Muscle of leg (tissue), 11 donors: ENCODE measurements around the gene HPGDS. TPM values are rescaled to one million over a fixed set of nuclear protein-coding genes. Genes with fewer than 3 reads are reported as not detected.
"Not testable (repeated sequence)": the region's sequence is repeated elsewhere in the genome, so short reads cannot be mapped to it uniquely, and the experiment has no call there.

Experiments
- DNase-seq: peaks from one replicate; pipeline ENCODE4 v3.0.0; 2013
- H3K27ac ChIP-seq: one replicate; pipeline ENCODE4 v1.5.1; 2013; ENCODE audit warnings: mild to moderate bottlenecking, low read length, control low read depth
- H3K27me3 ChIP-seq: one replicate; pipeline ENCODE4 v1.6.1; 2013; ENCODE audit warnings: low read length; ENCODE audit not compliant: control insufficient read depth, insufficient read depth
- H3K36me3 ChIP-seq: one replicate; pipeline ENCODE4 v1.6.1; 2013; ENCODE audit warnings: low read length; ENCODE audit not compliant: control insufficient read depth, insufficient read depth
- H3K4me1 ChIP-seq: one replicate; pipeline ENCODE4 v1.6.1; 2013; ENCODE audit warnings: low read length; ENCODE audit not compliant: control insufficient read depth, insufficient read depth
- H3K4me3 ChIP-seq: one replicate; pipeline ENCODE4 v1.5.1; 2013; ENCODE audit warnings: low read length, control low read depth
- H3K9me3 ChIP-seq: replicated peaks from 2 replicates; pipeline ENCODE4 v1.6.1; 2013; ENCODE audit warnings: low read depth, low read length; ENCODE audit not compliant: control insufficient read depth
- WGBS: methylation state at CpG from one replicate; pipeline ENCODE4 v1.1.5; 2013; ENCODE audit warnings: missing lambda C conversion rate; ENCODE audit not compliant: insufficient coverage; 5-methylcytosine and 5-hydroxymethylcytosine counted together
- polyA plus RNA-seq, 8 donors: library from polyadenylated mRNA; unstranded; fragments of 120-200 nt; gene quantifications; one replicate each; pipeline versions ENCODE4 v1.2.1 to v1.2.3, GENCODE V29; 2013; ENCODE audit warnings: inconsistent platforms in 1 of 8, low replicate concordance in 1 of 8; ENCODE audit not compliant: insufficient read length in 8 of 8, insufficient read depth in 1 of 8
- total RNA-seq: library from RNA; stranded (reverse); fragments of 120-200 nt; gene quantifications from one replicate; pipeline ENCODE4 v1.2.4, GENCODE V29; 2013

Gene HPGDS
- total and polyA plus RNA-seq, 9 donors: 6.7 to 10.5 (median 8.5) TPM

DNA sequence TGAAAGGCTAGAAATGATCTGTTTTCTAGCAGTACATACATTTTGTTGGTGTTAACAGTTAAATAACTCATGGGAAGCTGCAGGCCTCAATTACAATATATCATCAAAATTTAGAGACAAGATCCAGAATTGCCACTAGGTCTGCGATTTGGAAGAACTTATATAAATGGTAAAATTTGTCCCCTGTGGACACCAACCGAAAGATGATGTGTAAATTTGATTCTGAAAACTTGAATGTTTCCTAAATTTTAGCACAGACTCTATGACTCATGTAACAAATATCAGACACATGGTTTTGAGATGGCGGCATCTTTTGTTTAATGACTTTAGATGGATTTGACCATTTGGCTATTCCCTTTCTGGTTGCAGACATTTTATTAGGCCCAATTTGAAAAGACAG is 6.0 kb upstream of the HPGDS start:
- H3K4me3 ChIP-seq: no peak overlapping the region
- H3K27me3 ChIP-seq: no peaks in the 10 kb centered on the region
- no peaks in the 10 kb centered on the region for H3K4me1 ChIP-seq
- H3K36me3 ChIP-seq: no peaks in the 10 kb centered on the region
- H3K9me3 ChIP-seq: no peaks in the 10 kb centered on the region
- DNase-seq: peak; percentile 72
- H3K27ac ChIP-seq: peak overlapping the region; percentile 42
- WGBS: no CpG with 5 or more reads among the region's 3 CpGs

DNA sequence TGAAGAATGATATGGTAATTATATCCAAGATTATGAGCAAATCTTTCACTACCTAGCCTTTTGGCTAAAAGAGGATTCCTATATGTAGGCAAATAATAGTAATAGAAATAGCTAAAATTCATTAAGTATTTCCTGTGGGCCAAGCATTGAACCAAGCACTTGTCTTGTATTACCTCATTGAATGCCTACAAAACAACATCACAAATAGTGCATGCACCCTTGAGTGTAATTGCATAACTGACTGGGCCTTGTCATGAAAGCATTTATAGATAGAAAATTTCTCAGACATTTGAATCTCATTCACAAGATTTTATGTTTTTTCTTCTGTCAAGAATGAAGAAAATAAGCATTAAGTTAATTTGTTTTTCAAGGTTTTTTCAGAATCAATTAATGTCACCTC is 3.9 kb upstream of the HPGDS start:
- Histone ChIP-seq H3K4me1 (no peaks in the 10 kb centered on the region), H3K27me3 (no peaks in the 10 kb centered on the region), H3K9me3 (no peaks in the 10 kb centered on the region), H3K36me3 (no peaks in the 10 kb centered on the region), H3K27ac (peak overlapping the region; percentile 2), H3K4me3 (no peak overlapping the region)
- peak; percentile 60 for DNase-seq

DNA sequence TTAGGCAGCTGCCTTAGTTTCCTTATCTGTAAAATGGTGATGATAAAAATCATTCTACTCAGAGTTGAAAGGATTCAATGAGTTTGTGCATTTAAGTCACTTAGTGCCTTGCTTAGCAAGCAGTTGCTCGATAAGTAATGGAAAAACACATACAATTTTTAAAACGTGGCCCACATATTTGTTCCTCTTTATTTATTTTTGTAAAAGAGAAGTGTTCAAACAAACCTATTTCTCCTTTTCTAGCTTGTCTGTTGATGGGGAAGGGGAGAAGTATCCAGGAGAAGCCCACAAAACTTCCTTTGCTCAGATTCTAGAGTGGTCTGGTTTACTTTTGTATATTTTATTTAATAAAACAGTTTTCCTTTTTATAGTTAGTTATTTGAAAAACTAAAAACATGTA is 3.3 kb upstream of the HPGDS start:
- DNase-seq: peak; percentile 58
- Histone ChIP-seq H3K4me3 (no peak overlapping the region), H3K27ac (peak overlapping the region; percentile 60), H3K4me1 (no peaks in the 10 kb centered on the region), H3K36me3 (no peaks in the 10 kb centered on the region), H3K9me3 (no peaks in the 10 kb centered on the region), H3K27me3 (no peaks in the 10 kb centered on the region)
- WGBS: no CpG with 5 or more reads among the region's 2 CpGs

DNA sequence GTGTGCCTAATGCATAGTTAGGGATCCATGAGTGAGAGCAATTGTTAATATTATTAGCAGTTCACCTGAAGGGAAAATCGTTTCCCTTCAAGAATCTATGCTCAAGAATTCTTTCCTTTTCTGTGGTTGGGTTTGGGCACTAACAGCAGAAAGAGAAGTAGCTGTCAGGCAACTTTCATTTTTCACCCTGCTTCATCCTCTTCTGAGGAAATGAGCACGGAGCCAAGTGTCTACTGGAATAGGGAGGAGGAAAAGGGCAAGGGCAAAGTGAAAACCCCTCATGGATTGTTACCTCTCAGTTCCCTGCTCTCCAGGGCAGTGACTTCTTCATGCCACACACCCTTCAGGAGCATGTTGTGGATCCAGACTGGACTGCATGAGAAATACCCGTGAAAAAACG is 2.6 kb upstream of the HPGDS start:
- H3K27ac ChIP-seq: peak overlapping the region; percentile 60
- H3K4me3 ChIP-seq: no peak overlapping the region
- H3K4me1 ChIP-seq: no peaks in the 10 kb centered on the region
- H3K36me3 ChIP-seq: no peaks in the 10 kb centered on the region
- no peaks in the 10 kb centered on the region for H3K9me3 ChIP-seq
- H3K27me3 ChIP-seq: no peaks in the 10 kb centered on the region
- no CpG with 5 or more reads among the region's 4 CpGs for WGBS
- DNase-seq: peak; percentile 63

DNA sequence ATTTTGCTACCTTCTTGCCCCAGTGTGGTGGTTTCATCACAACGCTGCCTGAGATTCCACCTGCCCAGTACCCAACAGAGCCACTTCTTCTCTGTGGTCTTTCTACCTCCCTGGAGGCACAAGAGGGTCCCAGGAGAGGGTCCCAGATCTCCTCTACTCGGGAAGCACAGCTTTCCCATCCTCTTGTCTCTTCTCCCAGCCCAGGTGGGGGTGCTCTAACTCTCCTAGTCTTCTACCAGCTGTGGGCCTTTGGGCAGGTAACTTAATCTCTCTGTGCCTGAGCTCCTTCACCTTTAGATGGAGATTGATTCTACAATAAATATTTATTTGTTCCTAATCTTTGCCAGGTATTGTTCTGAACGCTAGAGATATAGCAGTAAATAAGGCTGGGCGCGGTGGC is 1.8 kb upstream of the HPGDS start:
- no peaks in the 10 kb centered on the region for H3K9me3 ChIP-seq
- DNase-seq: no peak
- H3K36me3 ChIP-seq: no peaks in the 10 kb centered on the region
- no peak overlapping the region for H3K4me3 ChIP-seq
- WGBS: 96% methylated on average over 4 of the region's 5 CpGs
- H3K27ac ChIP-seq: no peak overlapping the region
- no peaks in the 10 kb centered on the region for H3K4me1 ChIP-seq
- H3K27me3 ChIP-seq: no peaks in the 10 kb centered on the region

DNA sequence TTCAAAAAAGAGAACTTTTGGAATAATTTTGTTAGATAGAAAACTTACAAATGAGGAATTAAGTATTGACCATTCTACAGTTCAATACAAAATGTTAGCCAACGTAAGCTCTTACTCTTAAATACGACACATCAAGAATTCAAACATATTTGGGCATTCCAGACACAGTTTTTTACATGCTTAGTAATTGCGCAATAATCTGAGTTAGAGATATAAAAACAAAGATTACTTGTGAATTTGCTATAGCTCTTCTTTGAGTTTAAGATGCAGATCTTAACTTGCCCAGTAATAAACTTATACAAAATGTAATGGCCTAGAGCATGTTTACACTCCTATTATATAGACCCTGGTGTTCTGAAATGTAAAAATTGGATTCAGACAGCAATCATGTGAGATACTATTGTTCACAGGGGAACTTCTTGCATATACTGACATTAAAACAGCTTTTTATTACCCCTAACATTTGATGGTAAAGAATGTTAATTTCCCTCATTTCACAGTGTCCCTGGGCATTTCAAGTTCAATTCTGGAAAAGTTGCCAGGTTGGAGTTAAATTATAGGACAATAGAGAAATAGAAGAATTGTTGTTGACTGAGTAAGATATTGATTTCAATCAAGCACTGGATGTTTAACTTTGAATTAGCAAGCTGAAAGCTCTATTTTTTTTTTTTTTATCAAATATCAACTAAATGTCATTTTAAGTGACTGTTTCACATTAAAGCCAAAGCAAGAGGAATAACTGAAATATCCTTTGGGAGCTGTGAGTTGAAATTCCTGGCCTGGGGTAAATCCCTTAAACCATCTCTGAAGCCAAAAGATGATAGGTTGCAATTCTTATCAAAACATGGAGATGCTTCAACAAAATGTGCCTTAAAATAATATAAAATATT is 910 bp downstream of the HPGDS start:
- H3K27ac ChIP-seq: peak overlapping the region; percentile 3
- H3K27me3 ChIP-seq: no peaks in the 10 kb centered on the region
- H3K9me3 ChIP-seq: no peaks in the 10 kb centered on the region
- no peaks in the 10 kb centered on the region for H3K4me1 ChIP-seq
- peak; percentile 67 for DNase-seq
- H3K4me3 ChIP-seq: no peak overlapping the region
- no peaks in the 10 kb centered on the region for H3K36me3 ChIP-seq
- no CpG with 5 or more reads among the region's 3 CpGs for WGBS

DNA sequence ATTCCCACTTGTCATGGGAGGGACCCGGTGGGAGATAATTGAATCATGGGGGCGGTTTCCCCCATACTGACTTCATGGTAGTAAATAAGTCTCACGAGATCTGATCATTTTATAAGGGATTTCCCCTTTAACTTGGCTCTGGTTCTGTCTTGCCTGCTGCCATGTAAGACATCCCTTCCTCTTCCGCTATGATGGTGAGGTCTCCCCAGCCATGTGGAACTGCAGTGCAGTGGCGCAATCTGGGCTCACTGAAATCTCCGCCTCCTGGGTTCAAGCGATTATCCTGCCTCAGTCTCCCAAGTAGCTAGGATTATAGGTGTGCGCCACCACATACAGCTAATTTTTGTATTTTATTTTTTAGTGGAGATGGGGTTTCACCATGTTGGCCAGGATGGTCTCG is 2.9 kb downstream of the HPGDS start:
- Histone ChIP-seq H3K4me3 (no peak overlapping the region), H3K27ac (no peak overlapping the region), H3K9me3 (no peaks in the 10 kb centered on the region), H3K36me3 (no peaks in the 10 kb centered on the region), H3K4me1 (peaks cover 3% of the 10 kb centered on the region), H3K27me3 (no peaks in the 10 kb centered on the region)
- no peak for DNase-seq
- 100% methylated on average over 1 of the region's 9 CpGs for WGBS

DNA sequence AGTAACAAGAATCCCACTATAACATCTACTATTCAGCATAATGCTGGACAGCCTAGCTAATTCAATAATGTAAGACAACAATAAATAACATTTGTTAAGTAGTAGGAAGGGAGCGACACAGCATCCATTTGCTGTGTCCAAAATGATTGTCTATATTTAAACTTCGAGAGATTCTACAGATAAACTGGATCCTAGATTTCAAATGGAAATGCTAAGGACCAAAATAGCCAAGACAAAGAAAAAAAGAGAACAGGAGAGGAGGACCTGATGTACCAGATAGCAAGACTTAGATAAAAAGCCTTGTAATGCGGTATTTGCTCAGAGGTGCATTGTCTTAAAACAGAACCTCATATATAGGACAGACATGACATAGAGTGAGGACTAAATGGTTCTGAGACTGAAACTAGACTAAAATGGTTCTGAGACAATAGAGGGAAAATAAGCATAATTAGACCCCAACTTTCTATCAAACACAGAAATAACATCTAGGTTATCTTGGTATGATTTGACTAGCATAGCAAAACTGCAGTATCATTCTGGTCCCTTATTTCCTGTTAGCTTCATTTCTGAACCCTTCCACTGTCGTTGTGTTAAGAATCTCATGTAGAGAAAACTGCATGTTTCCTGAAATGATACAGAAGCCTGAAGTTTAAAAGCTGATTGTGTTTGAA is 3.8 kb downstream of the HPGDS start:
- Histone ChIP-seq H3K9me3 (no peaks in the 10 kb centered on the region), H3K27ac (no peak overlapping the region), H3K27me3 (no peaks in the 10 kb centered on the region), H3K36me3 (no peaks in the 10 kb centered on the region), H3K4me1 (peaks cover 3% of the 10 kb centered on the region), H3K4me3 (no peak overlapping the region)
- no peak for DNase-seq
- no CpG with 5 or more reads among the region's 4 CpGs for WGBS

DNA sequence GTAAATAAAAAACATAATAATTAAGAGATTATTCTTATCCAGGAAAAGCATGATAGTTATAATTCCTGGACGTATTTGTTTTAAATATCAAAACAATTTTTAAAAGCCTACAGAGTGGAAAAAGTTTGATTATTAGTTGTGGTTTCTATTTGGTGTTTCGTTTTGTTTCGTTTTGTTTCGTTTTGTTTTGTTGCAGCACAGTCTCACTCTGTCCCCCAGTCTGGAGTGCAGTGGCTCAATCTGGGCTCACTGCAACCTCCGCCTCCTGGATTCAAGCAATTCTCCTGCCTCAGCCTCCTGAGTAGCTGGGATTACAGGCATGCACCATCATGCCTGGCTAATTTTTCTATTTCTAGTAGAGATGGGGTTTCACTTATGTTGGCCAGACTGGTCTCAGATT is 5.8 kb downstream of the HPGDS start:
- not testable (repeated sequence) for H3K27me3 ChIP-seq, H3K36me3 ChIP-seq, DNase-seq, H3K27ac ChIP-seq, H3K4me1 ChIP-seq, H3K4me3 ChIP-seq, H3K9me3 ChIP-seq
- WGBS: 50% methylated on average over 1 of the region's 5 CpGs

DNA sequence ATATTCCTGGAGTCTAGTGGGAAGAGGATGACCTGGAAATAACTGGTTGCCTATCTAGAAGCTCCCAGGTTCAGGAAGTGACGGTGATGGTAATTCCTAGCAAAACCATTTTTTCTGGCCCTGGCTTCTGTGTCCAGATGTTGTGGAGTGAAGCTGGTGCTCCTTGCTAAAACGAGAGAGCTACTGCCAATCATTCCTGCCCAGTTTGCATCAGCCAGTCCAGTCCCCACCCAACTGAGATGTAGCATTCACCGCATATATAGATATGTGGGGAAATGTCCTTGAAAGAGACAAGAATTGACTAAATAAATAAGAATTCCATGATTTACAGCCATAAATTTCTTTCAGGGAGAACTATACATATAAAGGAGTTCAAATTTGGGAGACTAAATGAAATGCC is 6.3 kb downstream of the HPGDS start:
- H3K27me3 ChIP-seq: no peaks in the 10 kb centered on the region
- H3K4me1 ChIP-seq: peaks cover 3% of the 10 kb centered on the region
- H3K9me3 ChIP-seq: no peaks in the 10 kb centered on the region
- H3K4me3 ChIP-seq: no peak overlapping the region
- WGBS: 100% methylated on average over 1 of the region's 3 CpGs
- no peaks in the 10 kb centered on the region for H3K36me3 ChIP-seq
- DNase-seq: no peak
- no peak overlapping the region for H3K27ac ChIP-seq
